CD4-positive, alpha-beta T cell treated with Interferon gamma for 1 hour (primary cell): ENCODE data around the gene PAK5.

Experiments
- DNase-seq: peaks from one replicate; pipeline ENCODE4 v3.0.0-alpha.2; 2020

PAK5 gene

DNA sequence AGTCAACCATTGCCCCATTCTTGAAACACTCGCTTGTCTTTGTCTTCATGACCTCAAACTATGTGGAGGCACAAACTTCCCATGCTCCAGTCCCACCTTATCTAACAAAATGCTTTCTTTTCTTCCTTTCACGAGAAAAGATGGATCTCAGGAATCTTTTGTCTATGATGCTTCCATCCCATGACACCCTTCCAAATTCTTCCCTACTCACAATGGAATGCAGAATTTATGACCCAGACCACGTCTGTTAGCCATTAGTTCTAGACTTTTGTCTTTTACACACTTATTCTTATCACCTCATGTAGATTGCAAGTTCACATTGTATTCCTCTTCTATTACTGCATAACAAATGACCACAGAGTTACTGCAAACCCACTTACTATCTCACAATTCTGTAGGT, 348.7 kb downstream of the PAK5 start:
- no peak for DNase-seq

DNA sequence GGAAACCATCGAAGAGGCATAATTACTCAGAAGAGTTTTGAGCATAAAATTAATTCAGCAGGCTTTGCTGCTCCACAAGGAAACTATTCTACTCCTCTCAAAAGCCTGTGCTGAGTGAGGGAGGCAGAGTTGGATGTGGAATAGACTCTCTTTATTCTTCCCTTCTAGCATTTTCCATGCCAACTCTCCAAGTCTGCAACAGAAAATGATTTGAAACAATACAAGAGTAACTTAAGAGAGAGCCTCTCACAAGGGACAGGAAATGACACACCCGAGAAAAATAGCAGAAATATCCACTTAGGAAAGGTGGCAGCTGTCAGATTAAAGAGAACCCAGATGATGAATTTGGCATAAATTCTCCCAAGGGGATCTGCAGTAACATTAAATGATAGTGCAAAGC, 350.8 kb downstream of the PAK5 start:
- no peak for DNase-seq
